ENCODE data around the gene HOXB2. TPM values are rescaled to one million over a fixed set of nuclear protein-coding genes. Genes with fewer than 3 reads are reported as not detected.

HOXB2 gene
- total RNA-seq, 6 experiments from 2014 or later = 1.1 to 1.9 (median 1.5) TPM

- H3K4me1 ChIP-seq = no peaks in the 10 kb centered on the region
- intact Hi-C loops (cut with DNase I) = no loop called here
- WGBS (ENCODE audit: insufficient coverage, low coverage, low lambda C conversion rate, missing lambda C conversion rate) = 27% methylated on average over 7 of the region's 33 CpGs
Observed at GRCh38 chr17:48592057-48592514, 47.2 kb upstream of the HOXB2 start.

GRCh38 chr17:48591255-48592056, 46.5 kb upstream of the HOXB2 start:
- H3K27me3 ChIP-seq = peaks cover 0 to 38% of the 10 kb centered on the region in 2 donors
- no peaks in the 10 kb centered on the region for H3K9me3 ChIP-seq
- DNase-seq (no peak), ATAC-seq (no peak)
- no peak overlapping the region for H3K4me3 ChIP-seq
- no peaks in the 10 kb centered on the region for H3K36me3 ChIP-seq
- TF ChIP-seq, protein P1, sequence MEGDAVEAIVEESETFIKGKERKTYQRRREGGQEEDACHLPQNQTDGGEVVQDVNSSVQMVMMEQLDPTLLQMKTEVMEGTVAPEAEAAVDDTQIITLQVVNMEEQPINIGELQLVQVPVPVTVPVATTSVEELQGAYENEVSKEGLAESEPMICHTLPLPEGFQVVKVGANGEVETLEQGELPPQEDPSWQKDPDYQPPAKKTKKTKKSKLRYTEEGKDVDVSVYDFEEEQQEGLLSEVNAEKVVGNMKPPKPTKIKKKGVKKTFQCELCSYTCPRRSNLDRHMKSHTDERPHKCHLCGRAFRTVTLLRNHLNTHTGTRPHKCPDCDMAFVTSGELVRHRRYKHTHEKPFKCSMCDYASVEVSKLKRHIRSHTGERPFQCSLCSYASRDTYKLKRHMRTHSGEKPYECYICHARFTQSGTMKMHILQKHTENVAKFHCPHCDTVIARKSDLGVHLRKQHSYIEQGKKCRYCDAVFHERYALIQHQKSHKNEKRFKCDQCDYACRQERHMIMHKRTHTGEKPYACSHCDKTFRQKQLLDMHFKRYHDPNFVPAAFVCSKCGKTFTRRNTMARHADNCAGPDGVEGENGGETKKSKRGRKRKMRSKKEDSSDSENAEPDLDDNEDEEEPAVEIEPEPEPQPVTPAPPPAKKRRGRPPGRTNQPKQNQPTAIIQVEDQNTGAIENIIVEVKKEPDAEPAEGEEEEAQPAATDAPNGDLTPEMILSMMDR (IDR thresholded peaks at IDR 0.05) = no peak
- no peak for TF ChIP-seq POLR2A (IDR thresholded peaks at IDR 0.05)
- no peaks in the 10 kb centered on the region for H3K4me1 ChIP-seq
- WGBS (ENCODE audit: insufficient coverage, low coverage, low lambda C conversion rate, missing lambda C conversion rate) = 73% methylated on average over 9 of the region's 10 CpGs
- peak overlapping the region in 1 of 3 donors; percentile 44 for H3K27ac ChIP-seq
- intact Hi-C loops (cut with DNase I) = no loop called here

More at GRCh38 chr17:48592057-48592514, 47.2 kb upstream of the HOXB2 start:
- TF ChIP-seq, protein P1 (IDR thresholded peaks at IDR 0.05) = no peak
- TF ChIP-seq POLR2A (IDR thresholded peaks at IDR 0.05) = no peak
- Histone ChIP-seq H3K4me3 (peak overlapping the region; percentile 8 to 32 (median 14)), H3K9me3 (no peaks in the 10 kb centered on the region), H3K27me3 (peaks cover 0 to 33% of the 10 kb centered on the region in 2 donors), H3K27ac (peak overlapping the region in 1 of 3 donors; percentile 44), H3K36me3 (no peaks in the 10 kb centered on the region)
- ATAC-seq = no peak
- peak in 1 of 3 donors; percentile 35 for DNase-seq

DNA sequence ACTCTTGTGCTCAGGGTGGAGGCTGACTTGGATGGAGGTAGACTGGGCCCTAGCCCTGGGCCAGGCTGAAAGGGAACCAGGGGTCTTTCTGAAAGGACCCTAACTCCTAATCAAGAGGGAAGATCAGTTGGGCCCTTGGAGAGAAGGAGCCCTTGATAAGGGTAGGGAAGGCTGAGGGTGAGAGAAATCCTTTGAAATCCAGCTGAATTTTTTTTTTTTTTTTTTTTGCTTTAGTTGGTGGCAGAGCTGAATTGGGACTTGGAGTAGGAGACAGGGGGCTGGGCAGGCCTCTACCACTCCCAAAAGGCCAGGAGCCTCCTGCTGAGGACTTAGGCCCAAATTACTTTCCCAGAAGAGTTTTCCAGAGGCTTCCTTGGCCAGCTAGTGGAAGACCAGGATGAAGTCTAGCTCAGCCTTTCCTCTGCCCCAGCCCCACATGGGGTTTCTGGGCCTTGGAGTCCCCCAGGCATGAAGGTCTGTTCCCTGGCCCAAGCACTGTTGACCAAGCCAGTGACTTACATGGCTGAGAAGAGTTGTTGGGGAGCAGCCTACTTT, 45.8 kb upstream of the HOXB2 start:
- H3K27ac ChIP-seq = no peak overlapping the region
- no peaks in the 10 kb centered on the region for H3K36me3 ChIP-seq
- peaks cover 0 to 45% of the 10 kb centered on the region in 2 donors for H3K27me3 ChIP-seq
- H3K4me3 ChIP-seq = no peak overlapping the region
- ATAC-seq (no peak), DNase-seq (no peak)
- TF ChIP-seq, protein P1 (IDR thresholded peaks at IDR 0.05) = no peak
- no peaks in the 10 kb centered on the region for H3K9me3 ChIP-seq
- intact Hi-C loops (cut with DNase I) = no loop called here
- peaks cover 0 to 8% (median 4%) of the 10 kb centered on the region in 4 donors for H3K4me1 ChIP-seq

- DNase-seq = no peak
Observed at GRCh38 chr17:48589831-48590606, 45.1 kb upstream of the HOXB2 start, which contains the start of gene HOXB3. HOXB3 (minus strand) TSS chr17:48590241; CDS start chr17:48552474, 37,767 bp downstream.

More at GRCh38 chr17:48589831-48590606, 45.1 kb upstream of the HOXB2 start, which contains the start of gene HOXB3:
- H3K4me1 ChIP-seq = peaks cover 0 to 13% (median 4%) of the 10 kb centered on the region in 4 donors
- H3K27me3 ChIP-seq = peaks cover 0 to 47% of the 10 kb centered on the region in 2 donors
- intact Hi-C loops (cut with DNase I) = no loop called here
- H3K4me3 ChIP-seq = no peak within 1 kb of the TSS
- ATAC-seq = no peak
- H3K36me3 ChIP-seq = no peaks in the 10 kb centered on the region
- WGBS (ENCODE audit: insufficient coverage, low coverage, low lambda C conversion rate, missing lambda C conversion rate) = 36% methylated on average over 16 of the region's 23 CpGs
- H3K27ac ChIP-seq = no peak within 1 kb of the TSS
- TF ChIP-seq, protein P1 (IDR thresholded peaks at IDR 0.05) = no peak
- TF ChIP-seq POLR2A (IDR thresholded peaks at IDR 0.05) = no peak
- no peaks in the 10 kb centered on the region for H3K9me3 ChIP-seq

Data from right lobe of liver (tissue), 6 donors.